ENCODE data around the gene TTC34.
"Not testable (repeated sequence)": the region's sequence is repeated elsewhere in the genome, so short reads cannot be mapped to it uniquely, and the experiment has no call there.

GRCh38 chr1:2748626-2749025, 52.9 kb downstream of the TTC34 start:
- not testable (repeated sequence) for TF ChIP-seq CTCF (conservative IDR thresholded peaks at IDR 0.05); EZH2 (IDR thresholded peaks at IDR 0.05; ENCODE audit: low read depth)

All from PC-9 (cell line).